Measurements from ENCODE around the gene CRYBG3. TPM values are rescaled to one million over a fixed set of nuclear protein-coding genes. Genes with fewer than 3 reads are reported as not detected.

The CRYBG3 gene
- total and polyA plus RNA-seq, 4 donors = 1.1 to 9.5 (median 2.5) TPM

- 67% methylated on average over 2 of the region's 2 CpGs for WGBS
- no peak overlapping the region for H3K27ac ChIP-seq (ENCODE audit: low read depth in 1 of 2, low read length in 2 of 2)
- no peaks in the 10 kb centered on the region for H3K36me3 ChIP-seq (ENCODE audit: control insufficient read depth in 4 of 4, insufficient read depth in 3 of 4, low read depth in 1 of 4, low read length in 3 of 4)
- no peak for TF ChIP-seq RAD21 (IDR thresholded peaks at IDR 0.05)
- H3K9ac ChIP-seq (ENCODE audit: low read depth in 1 of 2, low read length in 2 of 2) = no peak overlapping the region
- H3K4me3 ChIP-seq (ENCODE audit: low read depth in 1 of 3, low read length in 3 of 3) = no peak overlapping the region
- no peaks in the 10 kb centered on the region for H3K4me1 ChIP-seq (ENCODE audit: control insufficient read depth in 4 of 4, insufficient read depth in 4 of 4, low read length in 3 of 4)
- no peak for DNase-seq (ENCODE audit: low spot score)
- no peaks in the 10 kb centered on the region for H3K9me3 ChIP-seq (ENCODE audit: control insufficient read depth in 4 of 4, low read length in 3 of 4)
- no peaks in the 10 kb centered on the region for H3K27me3 ChIP-seq (ENCODE audit: control insufficient read depth in 4 of 4, insufficient read depth in 4 of 4, low read length in 3 of 4)
Measured at GRCh38 chr3:97810779-97811390, 10.9 kb upstream of the CRYBG3 start.

GRCh38 chr3:97815149-97815917 is 6.5 kb upstream of the CRYBG3 start:
- TF ChIP-seq HNF4G (IDR thresholded peaks at IDR 0.05) = no peak
- no peak for TF ChIP-seq MAX (IDR thresholded peaks at IDR 0.05)
- TF ChIP-seq SP1 (IDR thresholded peaks at IDR 0.05) = no peak
- TF ChIP-seq FOXA2 (IDR thresholded peaks at IDR 0.05) = no peak
- no peak for TF ChIP-seq HNF4A (conservative IDR thresholded peaks at IDR 0.05)
- TF ChIP-seq ZBTB33 (IDR thresholded peaks at IDR 0.05) = no peak
- TF ChIP-seq GABPA (IDR thresholded peaks at IDR 0.05 in 1 of 2, conservative IDR thresholded peaks at IDR 0.05 in 1 of 2) = no peak
- TF ChIP-seq FOXA1 (IDR thresholded peaks at IDR 0.05) = no peak
- TF ChIP-seq ATF3 (IDR thresholded peaks at IDR 0.05) = no peak
- TF ChIP-seq EGR1 (IDR thresholded peaks at IDR 0.05; ENCODE audit: low read depth in 2 of 2) = no peak
- TF ChIP-seq YY1 (IDR thresholded peaks at IDR 0.05) = no peak
- TF ChIP-seq TAF1 (conservative IDR thresholded peaks at IDR 0.05) = no peak
- no peak for TF ChIP-seq RXRA (IDR thresholded peaks at IDR 0.05)
- TF ChIP-seq CTCF (IDR thresholded peaks at IDR 0.05; ENCODE audit: low read depth, low read length, missing input control) = no peak
- TF ChIP-seq JUND (IDR thresholded peaks at IDR 0.05) = no peak
- no peak for TF ChIP-seq NR2F2 (IDR thresholded peaks at IDR 0.05)
- no peak for TF ChIP-seq REST (IDR thresholded peaks at IDR 0.05)
- no peak for TF ChIP-seq RAD21 (IDR thresholded peaks at IDR 0.05)
- DNase-seq (ENCODE audit: low spot score) = no peak
- H3K27ac ChIP-seq (ENCODE audit: low read depth in 1 of 2, low read length in 2 of 2) = no peak overlapping the region
- H3K9ac ChIP-seq (ENCODE audit: low read depth in 1 of 2, low read length in 2 of 2) = no peak overlapping the region
- H3K9me3 ChIP-seq (ENCODE audit: control insufficient read depth in 4 of 4, low read length in 3 of 4) = no peaks in the 10 kb centered on the region
- 3% methylated on average over 1 of the region's 1 CpG for WGBS
- H3K4me1 ChIP-seq (ENCODE audit: control insufficient read depth in 4 of 4, insufficient read depth in 4 of 4, low read length in 3 of 4) = no peaks in the 10 kb centered on the region
- no peak overlapping the region for H3K4me3 ChIP-seq (ENCODE audit: low read depth in 1 of 3, low read length in 3 of 3)
- H3K36me3 ChIP-seq (ENCODE audit: control insufficient read depth in 4 of 4, insufficient read depth in 3 of 4, low read depth in 1 of 4, low read length in 3 of 4) = no peaks in the 10 kb centered on the region
- H3K27me3 ChIP-seq (ENCODE audit: control insufficient read depth in 4 of 4, insufficient read depth in 4 of 4, low read length in 3 of 4) = no peaks in the 10 kb centered on the region
